ENCODE measurements around the gene ANKRD39. TPM values are rescaled to one million over a fixed set of nuclear protein-coding genes. Genes with fewer than 3 reads are reported as not detected.

Gene ANKRD39
- total RNA-seq, 1 donor from 2014 or later, result 25.7 TPM

DNA sequence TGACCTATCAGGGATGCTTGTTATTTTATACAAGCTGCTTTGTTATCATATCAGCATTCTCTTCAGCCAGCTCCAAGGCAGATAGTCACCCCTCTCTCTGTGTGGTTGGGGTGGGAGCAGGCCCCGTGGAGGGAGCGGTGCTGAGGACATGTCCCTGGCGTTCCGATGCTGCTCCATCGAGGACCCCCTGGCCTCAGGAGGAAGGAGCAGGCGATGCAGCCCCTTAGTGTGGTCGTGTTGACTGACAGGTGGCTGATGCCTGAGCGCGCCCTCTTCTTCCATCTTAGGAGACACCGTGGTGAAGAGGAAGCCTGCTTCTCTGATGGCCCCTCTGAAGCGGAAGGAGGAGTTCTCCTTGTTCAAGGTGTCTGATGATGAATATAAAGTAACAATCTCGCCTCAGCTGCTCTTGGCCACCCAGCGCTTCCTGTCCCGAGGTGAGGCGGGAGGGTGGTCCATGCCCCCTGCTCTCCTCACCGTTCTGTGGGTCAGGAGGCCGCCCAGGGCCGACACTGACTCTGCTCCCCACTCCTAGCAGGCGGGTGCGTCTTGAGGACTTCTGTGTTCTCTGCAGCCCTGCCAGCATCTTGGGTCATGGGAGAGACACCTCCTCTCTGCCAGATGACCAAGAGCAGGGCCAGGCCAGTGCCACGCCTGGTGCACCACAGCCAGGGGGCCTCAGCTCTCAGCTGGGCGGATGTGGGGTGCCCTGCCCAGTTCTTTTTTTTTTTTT, 31.1 kb downstream of the ANKRD39 start:
- no peak overlapping the region for H3K27ac Mint-ChIP-seq (ENCODE audit: unreplicated experiment)
- no peak for DNase-seq
- peaks cover 5% of the 10 kb centered on the region for H3K9me3 Mint-ChIP-seq (ENCODE audit: unreplicated experiment)
- H3K36me3 Mint-ChIP-seq (ENCODE audit: unreplicated experiment), result no peaks in the 10 kb centered on the region
- TF ChIP-seq, protein P1, sequence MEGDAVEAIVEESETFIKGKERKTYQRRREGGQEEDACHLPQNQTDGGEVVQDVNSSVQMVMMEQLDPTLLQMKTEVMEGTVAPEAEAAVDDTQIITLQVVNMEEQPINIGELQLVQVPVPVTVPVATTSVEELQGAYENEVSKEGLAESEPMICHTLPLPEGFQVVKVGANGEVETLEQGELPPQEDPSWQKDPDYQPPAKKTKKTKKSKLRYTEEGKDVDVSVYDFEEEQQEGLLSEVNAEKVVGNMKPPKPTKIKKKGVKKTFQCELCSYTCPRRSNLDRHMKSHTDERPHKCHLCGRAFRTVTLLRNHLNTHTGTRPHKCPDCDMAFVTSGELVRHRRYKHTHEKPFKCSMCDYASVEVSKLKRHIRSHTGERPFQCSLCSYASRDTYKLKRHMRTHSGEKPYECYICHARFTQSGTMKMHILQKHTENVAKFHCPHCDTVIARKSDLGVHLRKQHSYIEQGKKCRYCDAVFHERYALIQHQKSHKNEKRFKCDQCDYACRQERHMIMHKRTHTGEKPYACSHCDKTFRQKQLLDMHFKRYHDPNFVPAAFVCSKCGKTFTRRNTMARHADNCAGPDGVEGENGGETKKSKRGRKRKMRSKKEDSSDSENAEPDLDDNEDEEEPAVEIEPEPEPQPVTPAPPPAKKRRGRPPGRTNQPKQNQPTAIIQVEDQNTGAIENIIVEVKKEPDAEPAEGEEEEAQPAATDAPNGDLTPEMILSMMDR (IDR thresholded peaks at IDR 0.05; ENCODE audit: partially characterized antibody, unreplicated experiment), result no peak
- H3K4me1 Mint-ChIP-seq (ENCODE audit: low read depth, unreplicated experiment), result peaks cover 16% of the 10 kb centered on the region
- no peak overlapping the region for H3K4me3 Mint-ChIP-seq (ENCODE audit: unreplicated experiment)
- H3K27me3 Mint-ChIP-seq (ENCODE audit: unreplicated experiment), result peaks cover 5% of the 10 kb centered on the region

DNA sequence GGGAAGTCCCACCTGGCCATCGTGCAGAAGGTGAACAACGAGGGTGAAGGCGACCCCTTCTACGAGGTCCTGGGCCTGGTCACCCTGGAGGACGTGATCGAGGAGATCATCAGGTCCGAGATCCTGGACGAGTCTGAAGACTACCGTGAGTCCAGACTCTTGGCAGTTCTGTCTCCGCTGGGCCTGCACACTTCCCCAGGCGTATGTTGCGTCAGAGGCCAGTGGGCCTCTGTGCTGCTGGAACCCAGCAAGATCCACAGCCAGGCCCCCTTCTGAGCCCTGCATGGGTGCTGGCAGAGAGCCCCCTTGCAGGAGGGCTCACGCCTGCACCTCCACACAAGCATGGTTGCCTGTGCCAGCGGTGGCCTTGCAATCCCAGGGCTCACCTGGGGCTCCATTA, 32.8 kb downstream of the ANKRD39 start:
- no peak for DNase-seq
- Mint-ChIP-seq H3K4me1 (ENCODE audit: low read depth, unreplicated experiment) (peaks cover 16% of the 10 kb centered on the region), H3K4me3 (ENCODE audit: unreplicated experiment) (no peak overlapping the region), H3K27me3 (ENCODE audit: unreplicated experiment) (peaks cover 1% of the 10 kb centered on the region), H3K9me3 (ENCODE audit: unreplicated experiment) (no peaks in the 10 kb centered on the region), H3K36me3 (ENCODE audit: unreplicated experiment) (no peaks in the 10 kb centered on the region), H3K27ac (ENCODE audit: unreplicated experiment) (no peak overlapping the region)
- TF ChIP-seq, protein P1 (IDR thresholded peaks at IDR 0.05; ENCODE audit: partially characterized antibody, unreplicated experiment), result no peak

DNA sequence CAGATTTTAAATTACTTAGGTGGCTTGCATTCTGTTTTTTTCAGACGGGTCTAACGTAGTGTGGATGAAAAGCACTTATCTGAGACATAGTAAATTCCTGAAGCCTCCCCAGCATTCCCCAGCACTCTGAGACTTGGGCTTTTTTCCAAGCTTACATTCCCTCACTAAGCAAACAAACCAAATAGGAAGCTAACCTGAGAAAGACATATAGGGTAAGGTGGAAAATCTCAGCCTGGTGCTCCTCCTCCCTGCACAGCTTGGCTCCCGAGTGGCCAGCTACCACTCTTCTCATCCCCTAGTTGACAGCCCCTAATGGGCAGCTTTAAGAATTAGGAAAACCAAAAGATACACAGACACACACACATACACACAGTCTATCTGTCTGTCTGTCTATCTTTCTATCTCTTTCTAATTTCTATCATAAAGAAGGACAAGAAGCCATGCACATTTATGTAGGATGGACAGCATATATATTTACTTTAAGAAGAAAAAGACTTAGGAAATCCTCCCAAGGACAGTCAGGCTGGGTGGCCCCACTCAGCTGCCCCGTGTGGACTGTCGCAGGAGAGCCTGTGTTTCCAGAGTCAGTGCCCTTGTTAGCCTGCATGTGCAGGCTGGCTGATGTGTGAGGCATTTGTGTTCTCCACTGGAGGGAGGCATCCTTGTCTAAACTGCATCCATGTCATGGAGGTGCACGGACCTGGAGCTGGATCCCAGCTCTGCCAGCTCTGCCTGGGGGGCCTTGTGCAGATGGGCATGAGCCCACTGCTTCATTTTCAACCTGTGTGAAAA, 33.5 kb downstream of the ANKRD39 start:
- Mint-ChIP-seq H3K9me3 (ENCODE audit: unreplicated experiment) (no peaks in the 10 kb centered on the region), H3K27me3 (ENCODE audit: unreplicated experiment) (peaks cover 1% of the 10 kb centered on the region), H3K4me3 (ENCODE audit: unreplicated experiment) (no peak overlapping the region), H3K36me3 (ENCODE audit: unreplicated experiment) (no peaks in the 10 kb centered on the region), H3K27ac (ENCODE audit: unreplicated experiment) (no peak overlapping the region), H3K4me1 (ENCODE audit: low read depth, unreplicated experiment) (peaks cover 21% of the 10 kb centered on the region)
- TF ChIP-seq, protein P1 (IDR thresholded peaks at IDR 0.05; ENCODE audit: partially characterized antibody, unreplicated experiment), result no peak
- no peak for DNase-seq

DNA sequence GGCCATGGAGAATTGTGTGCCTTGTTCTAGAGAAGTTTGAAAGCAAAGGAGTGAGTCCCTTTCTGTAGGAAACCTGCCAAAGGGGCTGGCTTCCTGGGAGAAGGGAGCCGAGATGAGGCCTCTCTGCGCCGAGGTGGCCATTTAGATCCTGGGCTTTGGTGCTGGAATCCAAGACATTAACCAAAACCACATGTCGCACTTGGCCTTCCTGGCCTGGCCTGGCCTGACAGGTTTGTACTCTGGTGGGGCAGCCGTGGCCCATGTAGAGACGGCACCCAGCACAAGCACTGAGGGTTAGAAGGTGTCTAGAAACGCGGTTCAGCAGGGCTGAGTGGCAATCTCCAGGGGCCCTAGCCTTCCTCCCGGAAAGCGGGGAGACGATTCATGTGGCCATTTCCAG, 34.6 kb downstream of the ANKRD39 start:
- H3K27ac Mint-ChIP-seq (ENCODE audit: unreplicated experiment), result no peak overlapping the region
- peaks cover 5% of the 10 kb centered on the region for H3K27me3 Mint-ChIP-seq (ENCODE audit: unreplicated experiment)
- H3K4me3 Mint-ChIP-seq (ENCODE audit: unreplicated experiment), result no peak overlapping the region
- no peaks in the 10 kb centered on the region for H3K36me3 Mint-ChIP-seq (ENCODE audit: unreplicated experiment)
- peaks cover 26% of the 10 kb centered on the region for H3K4me1 Mint-ChIP-seq (ENCODE audit: low read depth, unreplicated experiment)
- TF ChIP-seq, protein P1 (IDR thresholded peaks at IDR 0.05; ENCODE audit: partially characterized antibody, unreplicated experiment), result no peak
- H3K9me3 Mint-ChIP-seq (ENCODE audit: unreplicated experiment), result peaks cover 3% of the 10 kb centered on the region
- no peak for DNase-seq

DNA sequence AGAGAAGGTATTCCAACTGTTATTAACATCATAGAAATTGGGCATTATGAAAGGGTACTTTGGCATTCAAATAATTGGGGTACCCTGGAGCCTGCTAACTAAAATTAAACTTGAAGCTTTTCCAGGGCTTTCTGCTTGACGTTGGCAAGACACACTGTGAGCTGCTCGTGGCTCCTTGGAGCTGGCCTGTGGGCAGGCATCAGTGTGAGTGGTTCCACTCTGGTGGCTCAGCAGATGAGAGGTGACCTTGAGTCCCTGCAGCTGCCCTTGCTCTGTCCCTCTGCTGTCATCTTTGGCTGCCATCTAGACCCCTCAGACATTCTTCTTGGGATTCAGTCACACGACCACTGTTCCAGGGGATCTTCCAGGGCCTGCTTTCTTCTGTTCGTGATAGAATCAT, 35.0 kb downstream of the ANKRD39 start:
- H3K27me3 Mint-ChIP-seq (ENCODE audit: unreplicated experiment), result peaks cover 5% of the 10 kb centered on the region
- H3K27ac Mint-ChIP-seq (ENCODE audit: unreplicated experiment), result no peak overlapping the region
- DNase-seq, result no peak
- H3K9me3 Mint-ChIP-seq (ENCODE audit: unreplicated experiment), result peaks cover 3% of the 10 kb centered on the region
- peaks cover 30% of the 10 kb centered on the region for H3K4me1 Mint-ChIP-seq (ENCODE audit: low read depth, unreplicated experiment)
- TF ChIP-seq, protein P1 (IDR thresholded peaks at IDR 0.05; ENCODE audit: partially characterized antibody, unreplicated experiment), result no peak
- H3K4me3 Mint-ChIP-seq (ENCODE audit: unreplicated experiment), result no peak overlapping the region
- H3K36me3 Mint-ChIP-seq (ENCODE audit: unreplicated experiment), result no peaks in the 10 kb centered on the region

All from glutamatergic neuron (in vitro differentiated cells).